ENCODE results near the gene RASAL2. TPM values are rescaled to one million over a fixed set of nuclear protein-coding genes. Genes with fewer than 3 reads are reported as not detected.
"Not testable (repeated sequence)": the region's sequence is repeated elsewhere in the genome, so short reads cannot be mapped to it uniquely, and the experiment has no call there.

RASAL2 gene
- total RNA-seq, 2 donors from 2014 or later, result 31.0 to 34.8 TPM

- intact Hi-C loops (cut with DNase I), result loop anchor here in 1 of 2 donors (5.0 kb wide), 1 partner anchor 195 kb away; no protein-coding TSS in a partner anchor
- DNase-seq (ENCODE audit: low spot score), result no peak
Observed at GRCh38 chr1:178307264-178307663, 213.4 kb downstream of the RASAL2 start.

DNA sequence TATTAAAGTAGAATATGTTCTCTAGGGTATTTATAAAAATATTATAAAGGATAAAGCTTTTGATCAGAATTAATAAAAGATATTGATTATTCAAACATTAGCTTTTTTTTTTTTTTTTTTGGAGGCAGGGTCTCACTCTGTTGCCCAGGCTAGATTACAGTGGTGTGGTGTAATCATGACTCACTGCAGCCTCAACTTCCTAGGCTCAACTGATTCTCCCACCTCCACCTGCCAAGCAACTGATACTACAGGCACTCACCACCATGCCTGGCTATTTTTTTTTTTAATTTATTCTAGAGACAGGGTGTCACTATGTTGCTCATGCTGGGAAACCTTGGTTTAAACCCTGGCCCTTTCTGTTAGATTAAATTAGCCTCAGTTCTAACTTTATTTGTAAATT, 214.5 kb downstream of the RASAL2 start:
- DNase-seq (ENCODE audit: low spot score), result no peak
- intact Hi-C loops (cut with DNase I), result loop anchor here in 1 of 2 donors (5.0 kb wide), 1 partner anchor 194 kb away; no protein-coding TSS in a partner anchor

DNA sequence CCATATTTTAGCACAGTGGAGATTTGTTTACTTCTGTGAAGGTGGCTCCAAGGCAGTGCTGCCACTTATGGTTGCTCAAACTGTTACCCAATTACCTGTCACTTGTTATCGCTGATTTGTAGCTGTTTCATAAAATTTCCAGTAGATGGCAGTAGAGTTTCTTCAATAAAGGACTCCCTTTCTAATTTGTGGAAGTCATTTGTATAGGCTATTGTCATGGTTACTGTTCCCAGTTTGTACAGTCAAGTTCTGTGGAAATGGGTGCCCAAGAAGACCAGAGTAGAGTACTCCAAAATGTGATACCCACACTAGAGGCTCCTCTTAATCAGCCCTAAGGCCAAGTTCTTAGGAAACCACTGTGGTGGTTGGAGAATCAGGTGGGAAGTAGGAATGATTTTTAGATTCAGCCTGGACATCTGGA, 216.8 kb downstream of the RASAL2 start:
- no peak for DNase-seq (ENCODE audit: low spot score)
- intact Hi-C loops (cut with DNase I), result no loop called here

DNA sequence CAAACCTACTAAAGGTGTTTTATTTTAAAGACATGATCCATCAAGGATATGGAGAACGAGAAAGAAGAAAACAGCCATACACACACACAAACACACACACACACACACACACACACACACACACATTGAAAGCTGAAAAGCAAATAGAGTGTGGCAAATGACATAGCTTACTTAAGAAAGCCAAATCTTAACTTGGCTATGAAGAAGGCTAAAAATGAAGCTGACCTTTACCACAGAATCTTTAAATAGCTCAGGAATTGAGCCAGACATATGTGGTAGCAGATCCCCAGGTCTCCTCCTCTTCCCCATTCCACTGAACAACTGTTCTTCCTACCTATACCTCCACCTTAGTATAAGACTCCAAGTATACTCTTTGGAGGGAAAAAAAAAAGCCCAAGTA, 217.3 kb downstream of the RASAL2 start:
- intact Hi-C loops (cut with DNase I), result no loop called here
- no peak for DNase-seq (ENCODE audit: low spot score)

DNA sequence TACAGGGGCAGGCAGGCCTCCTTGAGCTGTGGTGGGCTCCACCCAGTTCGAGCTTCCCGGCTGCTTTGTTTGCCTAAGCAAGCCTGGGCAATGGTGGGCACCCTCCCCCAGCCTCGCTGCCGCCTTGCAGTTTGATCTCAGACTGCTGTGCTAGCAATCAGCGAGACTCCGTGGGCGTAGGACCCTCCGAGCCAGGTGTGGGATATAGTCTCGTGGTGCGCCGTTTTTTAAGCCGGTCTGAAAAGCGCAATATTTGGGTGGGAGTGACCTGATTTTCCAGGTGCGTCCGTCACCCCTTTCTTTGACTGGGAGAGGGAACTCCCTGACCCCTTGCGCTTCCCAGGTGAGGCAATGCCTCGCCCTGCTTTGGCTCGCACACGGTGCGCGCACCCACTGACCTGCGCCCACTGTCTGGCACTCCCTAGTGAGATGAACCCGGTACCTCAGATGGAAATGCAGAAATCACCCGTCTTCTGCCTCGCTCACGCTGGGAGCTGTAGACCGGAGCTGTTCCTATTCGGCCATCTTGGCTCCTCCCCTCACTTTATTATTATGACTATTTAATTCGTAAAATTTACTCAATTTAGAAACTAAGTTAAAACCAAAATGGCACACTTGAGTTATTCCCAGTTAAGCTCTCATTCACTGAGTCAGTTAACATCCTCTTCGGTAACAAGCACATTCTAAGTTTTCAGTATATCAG, 226.5 kb downstream of the RASAL2 start:
- DNase-seq (ENCODE audit: low spot score); intact Hi-C loops (cut with DNase I): not testable (repeated sequence)

DNA sequence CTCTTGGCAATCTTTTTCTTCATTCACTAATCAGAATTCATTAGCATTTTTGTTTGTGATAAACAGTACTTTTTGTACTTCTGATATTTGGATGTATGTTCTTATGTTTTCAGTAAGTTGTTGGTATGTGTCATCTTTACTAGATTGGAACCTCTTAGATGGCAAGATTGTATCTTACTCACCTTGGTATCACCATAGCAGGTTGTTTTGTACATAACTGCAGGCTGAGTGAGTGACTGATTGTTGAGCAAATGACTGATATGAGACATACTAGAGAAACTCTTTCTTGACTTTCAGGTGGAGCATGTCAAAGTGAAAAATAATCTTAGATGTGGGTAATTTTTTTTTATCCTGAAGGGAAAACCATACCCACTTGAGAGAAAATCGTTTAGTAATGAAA, 229.2 kb downstream of the RASAL2 start:
- no peak for DNase-seq (ENCODE audit: low spot score)
- intact Hi-C loops (cut with DNase I), result no loop called here

- DNase-seq (ENCODE audit: low spot score), result no peak
- intact Hi-C loops (cut with DNase I), result no loop called here
Observed at GRCh38 chr1:178324003-178324402, 230.1 kb downstream of the RASAL2 start.

DNA sequence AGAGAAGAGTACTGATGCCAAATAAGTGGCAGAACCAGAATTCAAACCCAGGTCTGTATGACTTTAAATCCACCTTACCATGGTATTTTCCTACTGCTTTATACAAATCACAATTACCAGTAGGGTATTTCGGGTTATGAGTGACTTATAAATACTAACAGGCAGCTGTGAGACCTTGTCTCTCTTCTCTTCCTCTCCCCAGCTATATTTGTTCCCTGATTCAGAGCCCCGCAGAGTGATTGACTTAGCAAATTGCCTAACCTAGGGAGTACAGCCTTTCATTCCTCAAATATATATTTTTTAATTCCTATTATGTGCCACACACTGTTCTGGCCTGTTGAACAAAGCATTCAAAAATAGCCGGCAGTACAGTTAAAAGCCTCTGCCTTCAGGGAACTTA, 234.8 kb downstream of the RASAL2 start:
- intact Hi-C loops (cut with DNase I), result no loop called here

GRCh38 chr1:178330153-178330552, 236.2 kb downstream of the RASAL2 start:
- no peak for DNase-seq (ENCODE audit: low spot score)
- intact Hi-C loops (cut with DNase I), result no loop called here

More for the DNA sequence above, 234.8 kb downstream of the RASAL2 start:
- DNase-seq (ENCODE audit: low spot score), result no peak

GRCh38 chr1:178330848-178331497, 237.1 kb downstream of the RASAL2 start:
- no peak for DNase-seq (ENCODE audit: low spot score)
- intact Hi-C loops (cut with DNase I), result no loop called here

DNA sequence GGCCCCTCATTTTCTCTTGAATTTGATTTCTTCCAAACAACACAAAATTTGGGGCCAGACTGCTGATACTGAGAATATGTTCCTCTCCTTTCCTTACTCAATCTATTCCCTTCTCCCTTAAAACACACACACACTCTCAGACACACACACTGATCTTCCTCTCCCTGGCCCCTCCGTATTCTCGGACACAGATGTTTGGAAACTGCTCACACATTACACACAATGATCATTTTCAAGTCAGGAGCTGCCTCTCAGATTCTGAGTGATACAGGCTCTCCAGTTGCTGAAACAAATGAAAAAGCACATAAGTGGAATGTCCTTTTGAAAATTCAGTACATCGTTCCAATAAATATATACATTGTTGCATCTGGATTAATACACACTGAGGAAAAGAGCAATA, 241.5 kb downstream of the RASAL2 start:
- no peak for DNase-seq (ENCODE audit: low spot score)
- intact Hi-C loops (cut with DNase I), result no loop called here

GRCh38 chr1:178337091-178337706, 243.3 kb downstream of the RASAL2 start:
- intact Hi-C loops (cut with DNase I), result no loop called here
- DNase-seq (ENCODE audit: low spot score), result no peak

GRCh38 chr1:178339834-178340233, 245.9 kb downstream of the RASAL2 start:
- no peak for DNase-seq (ENCODE audit: low spot score)
- intact Hi-C loops (cut with DNase I), result no loop called here

GRCh38 chr1:178341261-178341956, 247.5 kb downstream of the RASAL2 start:
- DNase-seq (ENCODE audit: low spot score), result no peak
- intact Hi-C loops (cut with DNase I), result no loop called here

DNA sequence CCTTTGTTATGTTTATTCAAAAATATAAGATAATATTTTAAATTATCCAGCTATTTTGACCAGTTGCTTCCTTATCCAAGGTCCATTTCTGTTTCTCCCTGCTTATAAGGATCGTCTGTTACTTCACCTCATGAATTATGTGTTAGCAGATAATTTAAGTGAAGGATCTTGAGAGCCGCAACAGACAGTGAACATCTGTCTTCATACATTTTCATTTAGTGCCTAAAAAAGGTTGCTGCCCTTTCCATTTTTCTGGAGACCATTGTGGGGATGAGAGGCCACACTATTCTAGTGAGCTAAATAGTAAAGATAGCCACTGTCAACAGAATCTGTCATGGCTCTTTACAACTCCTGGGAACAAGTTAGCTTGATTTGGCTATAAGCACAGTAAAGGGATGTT, 248.8 kb downstream of the RASAL2 start:
- no peak for DNase-seq (ENCODE audit: low spot score)
- intact Hi-C loops (cut with DNase I), result no loop called here

- intact Hi-C loops (cut with DNase I), result no loop called here
- DNase-seq (ENCODE audit: low spot score), result no peak
Observed at GRCh38 chr1:178344513-178345091, 250.7 kb downstream of the RASAL2 start.

GRCh38 chr1:178345238-178345637, 251.3 kb downstream of the RASAL2 start:
- DNase-seq (ENCODE audit: low spot score), result no peak
- intact Hi-C loops (cut with DNase I), result no loop called here

GRCh38 chr1:178345807-178346206, 251.9 kb downstream of the RASAL2 start:
- intact Hi-C loops (cut with DNase I), result no loop called here
- no peak for DNase-seq (ENCODE audit: low spot score)

DNA sequence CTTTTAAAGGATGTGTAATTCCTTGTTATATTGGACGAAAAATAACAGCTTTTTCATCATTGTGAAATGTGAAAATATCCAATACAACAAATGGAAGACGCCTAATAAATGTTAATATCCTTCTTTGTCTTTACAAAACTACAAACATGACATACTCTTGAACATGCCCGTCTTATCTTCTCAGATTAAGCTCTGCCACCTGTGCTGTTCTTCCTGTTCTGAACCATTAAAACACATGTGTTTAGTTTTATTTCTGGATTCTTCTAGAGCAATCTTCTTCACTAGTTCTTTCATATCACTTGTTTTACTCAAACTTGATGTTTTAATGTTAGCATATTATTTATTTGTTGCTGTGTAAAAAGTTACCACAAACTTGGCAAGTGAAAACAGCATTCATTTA, 255.9 kb downstream of the RASAL2 start:
- intact Hi-C loops (cut with DNase I), result no loop called here
- no peak for DNase-seq (ENCODE audit: low spot score)

DNA sequence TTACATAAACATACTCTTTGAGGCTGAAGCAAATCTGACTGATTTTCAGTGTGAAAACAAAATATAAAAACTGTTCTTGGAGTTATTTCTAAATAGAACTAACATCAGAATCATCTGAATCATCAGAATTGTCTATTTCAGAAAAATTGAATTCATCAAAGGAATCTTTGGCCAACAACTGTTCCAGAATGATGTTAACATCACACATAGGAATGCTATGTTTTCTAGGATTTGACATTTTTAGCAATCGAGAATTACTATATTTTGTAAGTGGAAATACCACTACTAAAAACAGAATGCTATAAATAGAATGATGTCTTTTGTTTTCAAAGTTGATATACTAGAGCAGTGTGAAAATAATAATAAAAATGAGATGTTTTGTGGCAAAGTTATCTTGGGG, 258.0 kb downstream of the RASAL2 start:
- DNase-seq (ENCODE audit: low spot score); intact Hi-C loops (cut with DNase I): not testable (repeated sequence)
